Stimulated activated CD8-positive, alpha-beta memory T cell treated with anti-CD3 and anti-CD28 coated beads, Interleukin-15, amount 100 ng/mL, for 1 hour (primary cell): ENCODE measurements around the gene TPRA1.
A peak's percentile ranks its signal among the peaks of the same experiment; 100 is the strongest.

ENCODE experiments used
- DNase-seq: peaks from one replicate; pipeline ENCODE4 v3.0.0-alpha.2; 2020; ENCODE audit warnings: low read depth

The TPRA1 gene

DNA sequence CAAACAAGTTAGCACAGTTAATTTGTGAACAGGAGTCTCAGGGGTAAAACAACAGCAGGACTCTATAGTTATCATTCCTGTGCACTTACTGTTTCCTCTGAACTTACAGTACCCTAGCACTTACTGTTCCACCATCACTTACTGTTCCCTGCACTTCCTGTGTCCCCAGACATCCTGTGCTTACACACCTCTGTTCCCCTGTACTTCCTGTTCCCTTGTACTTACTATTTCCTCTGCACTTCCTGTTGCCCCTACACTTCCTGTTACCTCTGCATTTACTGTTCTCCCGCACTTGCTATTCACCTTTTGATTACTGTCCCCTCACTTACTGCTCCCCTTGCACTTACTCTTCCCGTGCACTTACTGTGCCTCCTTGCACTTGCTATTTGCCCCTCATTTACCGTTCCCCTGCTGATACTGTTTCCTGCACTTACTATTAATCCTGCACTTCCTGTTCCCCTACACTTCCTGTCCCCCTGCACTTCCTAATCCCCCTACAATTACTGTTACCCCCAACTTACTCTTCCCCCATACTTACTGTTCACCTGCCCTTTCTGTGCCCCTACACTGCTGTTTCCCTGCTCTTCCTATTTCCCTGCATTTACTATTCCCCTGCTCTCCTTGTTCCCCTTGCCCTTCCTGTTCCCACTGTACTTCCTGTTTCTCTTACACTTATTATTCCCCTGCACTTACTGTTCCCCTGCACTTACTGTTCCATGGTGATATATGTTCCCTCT lies 30.3 kb downstream of the TPRA1 start:
- DNase-seq, result no peak

DNA sequence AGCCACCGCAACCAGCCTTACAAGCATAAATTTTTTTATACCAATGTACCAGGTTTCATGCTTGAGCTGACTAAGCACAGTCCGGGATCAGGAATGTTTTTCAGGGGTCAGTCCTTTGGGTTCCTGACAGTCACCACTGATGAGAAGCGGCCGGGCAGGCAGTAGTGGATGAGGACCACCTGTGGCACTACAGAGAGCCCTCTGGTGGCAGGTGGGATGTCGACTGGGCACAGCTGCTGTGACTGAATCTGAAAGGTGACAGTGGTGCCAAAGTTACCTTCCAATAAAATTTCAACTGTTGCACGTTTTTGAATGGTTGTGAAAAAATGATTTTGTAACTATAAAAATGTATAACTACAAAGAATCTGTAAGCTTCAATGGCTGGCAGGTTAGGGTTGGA lies 34.0 kb downstream of the TPRA1 start:
- DNase-seq, result no peak

DNA sequence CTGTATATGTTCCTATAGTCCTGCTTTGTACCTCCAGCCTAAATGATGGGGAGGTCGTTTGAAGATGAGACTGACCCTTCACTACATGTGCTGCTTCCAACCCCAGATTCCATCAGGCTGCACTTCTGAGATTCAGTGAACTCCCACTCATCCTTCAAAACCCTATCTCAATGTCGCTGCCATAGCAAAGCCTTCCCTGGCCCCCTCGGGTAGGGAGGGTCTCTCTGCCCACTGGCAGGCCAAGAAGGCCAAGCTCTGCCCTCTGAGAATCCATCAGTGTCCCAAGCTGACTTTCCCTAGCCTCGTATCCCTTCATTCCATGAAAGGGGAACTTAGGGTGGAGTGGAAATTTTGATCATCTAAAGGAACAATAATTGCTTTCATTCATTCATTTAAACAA lies 35.4 kb downstream of the TPRA1 start:
- no peak for DNase-seq

DNA sequence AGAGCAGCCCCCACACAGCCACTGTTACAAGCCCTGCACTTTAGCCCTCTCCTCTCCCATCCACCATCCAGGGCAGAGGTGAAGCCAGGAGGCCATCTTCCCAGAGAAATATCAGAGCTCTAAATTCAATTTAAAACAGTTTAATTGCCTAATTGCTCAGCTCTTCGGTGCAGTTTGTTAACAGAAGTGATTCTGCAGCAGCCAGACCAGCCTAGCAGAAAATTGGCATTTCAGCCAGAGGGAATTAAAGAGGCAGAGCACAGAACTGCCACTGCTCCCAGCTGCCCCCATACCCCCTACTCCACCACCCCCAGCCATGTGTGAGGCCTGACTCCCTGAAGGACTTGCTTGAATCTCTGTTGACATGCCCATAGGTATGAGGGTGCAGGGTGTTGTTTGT lies 38.5 kb downstream of the TPRA1 start:
- no peak for DNase-seq

DNA sequence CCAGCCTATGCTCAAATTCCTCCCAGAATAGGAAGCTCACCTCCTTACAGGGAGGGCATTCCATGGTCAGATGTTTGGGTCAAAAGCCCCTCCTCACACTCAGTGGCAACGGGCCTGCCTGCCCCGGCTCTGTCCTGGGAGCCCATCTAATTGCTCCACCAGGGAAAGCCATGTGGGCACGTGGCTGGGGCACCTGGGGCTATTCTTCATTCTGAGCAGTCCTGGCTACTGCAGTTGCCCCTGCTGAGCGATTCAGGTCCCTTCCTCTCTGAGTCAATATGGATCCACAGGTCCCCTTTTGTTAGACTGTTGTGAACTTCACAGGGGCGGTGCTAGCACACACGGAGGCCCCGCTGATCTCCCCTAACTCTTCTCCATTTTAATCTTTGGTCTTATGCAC lies 39.4 kb downstream of the TPRA1 start:
- no peak for DNase-seq

DNA sequence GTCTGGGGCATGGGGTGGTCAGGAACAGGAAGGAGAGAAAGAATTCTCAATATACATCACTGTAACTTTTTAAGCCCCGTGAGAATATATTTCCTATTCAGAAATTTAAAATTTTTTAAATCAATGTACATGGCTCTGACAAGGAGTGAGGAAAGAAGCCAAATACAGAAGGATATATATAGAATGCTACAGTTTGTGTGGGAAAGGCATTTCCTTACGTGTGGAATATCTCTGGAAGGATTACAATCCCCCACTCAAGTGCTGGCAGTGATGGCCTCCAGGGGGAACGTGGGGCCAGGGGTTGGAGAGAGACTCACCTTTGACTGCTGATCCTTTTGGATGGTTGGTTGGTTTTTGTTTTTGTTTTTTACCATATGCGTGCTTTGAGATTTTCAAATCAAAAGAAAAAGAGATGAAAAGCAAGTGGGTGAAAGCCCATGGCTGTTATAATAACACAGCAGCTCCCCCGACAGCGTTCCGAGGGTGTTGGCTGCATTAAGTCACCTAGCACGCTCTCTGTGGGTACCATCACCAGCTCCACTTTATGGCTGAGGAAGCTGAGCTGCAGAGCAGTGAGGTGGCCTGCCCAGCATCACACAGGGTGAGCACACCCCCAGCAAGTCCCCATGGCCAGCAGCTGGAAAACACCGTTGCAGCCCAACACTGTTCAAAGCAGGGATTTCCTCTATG lies 39.9 kb downstream of the TPRA1 start:
- no peak for DNase-seq

DNA sequence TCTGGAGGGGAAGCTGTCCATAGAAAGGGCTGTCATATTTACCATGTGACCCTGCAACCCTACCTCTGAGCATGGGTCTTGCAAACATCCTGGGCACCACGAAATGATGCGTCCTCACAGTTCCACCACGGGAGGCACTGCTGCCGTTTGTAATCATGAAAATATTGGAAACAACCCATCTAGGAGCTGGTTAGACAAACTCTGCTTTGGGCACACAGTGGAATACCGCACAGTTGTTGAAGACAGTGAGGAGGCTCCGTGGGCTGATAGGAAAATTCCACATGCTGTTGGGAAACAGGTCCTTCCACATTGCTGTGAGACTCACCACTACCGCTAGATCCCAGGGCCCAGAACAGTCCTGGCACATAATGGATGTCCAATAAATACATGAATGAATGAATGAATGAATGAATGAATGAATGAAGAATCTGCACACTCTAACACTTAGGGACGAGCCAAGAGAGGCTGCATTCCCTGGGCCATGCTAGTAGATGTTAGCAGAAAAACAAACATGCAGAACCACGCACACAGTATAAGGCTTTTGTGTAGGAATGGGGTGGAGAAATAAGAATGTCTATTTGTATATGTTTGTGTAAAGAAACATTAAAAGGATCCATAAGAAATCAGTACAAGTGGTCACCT lies 40.6 kb downstream of the TPRA1 start:
- no peak for DNase-seq

DNA sequence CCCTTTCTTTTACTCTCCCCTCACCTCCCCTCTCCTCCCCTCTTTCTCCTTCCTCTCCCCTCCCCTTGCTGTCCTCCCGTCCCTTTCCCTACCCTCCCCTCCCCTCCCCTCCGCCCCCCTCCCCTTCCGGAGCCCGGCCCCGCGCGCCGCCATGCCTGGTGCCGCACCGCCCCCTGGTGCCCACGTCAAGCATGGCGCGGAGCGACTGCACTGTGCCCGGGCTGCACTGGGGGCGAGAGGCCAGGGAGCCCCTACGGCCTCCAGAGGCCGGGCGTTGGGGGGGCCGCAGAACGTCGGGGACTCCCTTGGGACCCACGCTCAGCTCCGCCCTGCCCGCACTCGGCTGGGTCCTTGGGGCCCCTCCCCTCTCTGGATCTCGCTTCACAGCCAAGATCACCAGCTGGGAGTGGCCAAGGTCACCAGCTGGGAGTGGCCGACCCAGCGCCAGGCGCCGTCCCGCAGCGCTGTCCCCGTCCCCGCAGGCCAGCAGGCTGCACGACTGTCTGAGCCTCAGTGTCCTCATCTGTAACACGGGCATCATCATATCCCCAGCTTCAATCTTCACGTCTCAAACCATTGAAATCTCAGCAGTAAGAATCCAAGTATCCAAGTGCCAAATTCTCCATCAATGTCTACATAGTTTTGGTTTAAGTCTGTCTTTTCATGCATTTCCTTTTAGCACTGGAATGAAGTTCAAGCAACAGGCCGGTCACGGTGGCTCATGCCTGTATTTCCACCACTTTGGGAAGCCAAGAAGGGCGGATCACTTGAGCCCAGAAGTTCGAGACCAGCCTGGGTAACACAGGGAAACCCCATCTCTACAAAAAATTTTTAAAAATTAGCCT lies 42.5 kb downstream of the TPRA1 start:
- DNase-seq, result peak; percentile 50

DNA sequence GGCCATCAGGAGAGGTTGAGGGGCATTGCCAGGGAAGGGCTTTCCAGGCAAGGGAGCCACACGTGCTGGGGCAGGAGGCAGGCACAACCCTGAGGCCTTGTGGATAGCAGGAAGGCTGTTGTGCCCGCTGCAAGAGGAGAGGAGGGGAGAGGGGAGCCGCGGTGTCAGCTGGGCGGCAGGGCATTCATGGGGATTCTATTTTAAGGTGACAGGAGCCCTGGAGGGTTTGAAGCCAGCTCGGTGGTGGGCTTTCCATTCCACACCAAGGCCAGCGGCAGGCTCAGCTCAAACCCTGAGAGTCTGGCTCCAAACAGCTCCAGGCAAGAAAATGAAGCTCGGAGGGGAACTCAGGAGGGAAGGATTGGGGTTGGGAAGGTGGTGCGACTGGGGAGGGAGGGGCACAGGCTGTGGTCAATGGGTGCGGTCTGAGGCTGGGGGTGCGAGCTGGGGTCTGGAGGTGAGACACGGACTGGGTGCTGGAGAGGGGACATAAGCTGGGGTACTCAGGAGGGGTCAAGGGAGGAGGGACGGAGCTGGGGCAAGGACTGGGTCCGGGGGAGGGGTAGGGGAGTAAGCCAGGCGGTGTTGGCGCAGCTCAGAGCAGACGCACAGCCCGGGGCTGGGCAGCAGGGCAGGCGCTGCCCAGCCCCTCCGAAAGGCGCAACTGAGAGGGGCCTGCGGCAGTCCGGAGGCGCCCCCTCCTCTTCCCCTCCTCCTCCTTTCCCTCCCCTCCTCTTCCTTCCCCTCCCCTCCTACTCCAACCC lies 43.4 kb downstream of the TPRA1 start:
- no peak for DNase-seq

DNA sequence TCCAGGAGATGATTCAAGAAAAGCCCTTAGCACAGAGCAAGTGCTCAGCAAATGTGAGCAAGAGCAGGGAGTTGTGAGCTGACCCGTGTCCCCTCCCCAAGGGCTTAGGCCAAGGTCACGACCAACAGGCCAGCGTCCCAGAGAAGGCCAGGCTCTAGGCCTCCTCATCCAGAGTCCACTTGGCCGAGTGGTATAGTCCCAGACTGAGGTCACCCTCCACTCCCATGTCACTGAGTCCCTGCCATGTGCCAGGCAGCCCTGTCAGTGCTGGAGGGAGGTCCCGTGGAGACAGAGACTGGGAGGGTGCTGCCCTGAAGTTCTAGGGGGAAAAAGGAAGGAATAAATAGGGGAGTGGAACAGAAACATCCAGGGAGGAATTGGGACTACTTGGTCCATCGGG lies 44.0 kb downstream of the TPRA1 start:
- DNase-seq, result no peak

DNA sequence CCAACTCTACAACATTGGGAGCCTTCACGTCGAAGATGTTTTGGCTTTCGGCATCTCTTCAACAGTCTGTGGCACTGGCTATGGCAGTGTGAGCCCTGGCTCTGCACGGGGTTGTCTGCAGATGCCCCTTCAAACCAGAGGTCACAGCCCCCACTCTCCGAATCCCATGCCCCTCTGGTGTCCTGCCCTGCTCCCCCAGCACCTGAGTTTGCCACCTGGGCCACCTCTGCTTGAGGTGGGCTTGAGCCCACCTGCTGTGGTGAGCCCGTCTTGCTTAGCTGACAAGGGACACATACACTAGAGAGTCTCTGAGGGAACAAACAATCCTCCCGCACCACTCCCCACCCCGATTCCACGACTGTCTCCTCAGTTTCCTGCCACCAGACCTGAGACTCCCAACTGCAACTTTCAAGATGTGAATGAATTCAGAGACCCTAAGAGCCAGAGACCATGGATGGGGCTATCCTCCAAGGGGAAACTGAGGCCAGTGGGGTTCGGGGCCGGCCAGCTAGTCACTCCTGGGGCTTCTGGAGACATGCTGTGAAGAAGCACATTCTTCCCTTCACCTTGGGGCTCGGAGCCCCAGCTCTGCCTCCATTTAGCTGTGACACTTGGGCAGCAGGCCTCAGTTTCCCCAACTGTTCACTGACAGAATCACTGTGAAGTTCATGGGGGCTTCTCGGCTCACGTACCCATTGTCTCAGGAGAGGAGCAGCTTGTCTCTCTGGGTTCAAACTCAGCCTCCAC lies 44.6 kb downstream of the TPRA1 start:
- no peak for DNase-seq

DNA sequence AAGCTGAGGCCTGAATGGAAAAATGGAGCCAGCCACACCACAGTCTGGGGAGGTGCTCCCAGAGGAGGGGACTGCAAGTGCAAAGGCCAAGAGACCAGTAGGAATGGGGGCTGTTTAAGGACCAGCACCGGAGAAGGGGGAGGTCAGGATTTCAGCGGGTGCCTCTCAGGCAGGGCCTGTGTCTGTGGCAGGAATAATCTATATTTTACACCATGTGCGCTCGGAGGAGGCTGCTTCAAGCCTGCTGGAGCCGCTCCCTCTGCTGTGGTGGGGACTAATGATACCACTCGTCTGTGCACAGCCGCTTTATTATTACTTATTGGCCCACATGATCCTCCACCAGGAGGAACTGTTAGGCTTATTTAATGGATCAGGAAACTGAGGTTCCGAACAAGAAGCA lies 45.3 kb downstream of the TPRA1 start:
- no peak for DNase-seq

DNA sequence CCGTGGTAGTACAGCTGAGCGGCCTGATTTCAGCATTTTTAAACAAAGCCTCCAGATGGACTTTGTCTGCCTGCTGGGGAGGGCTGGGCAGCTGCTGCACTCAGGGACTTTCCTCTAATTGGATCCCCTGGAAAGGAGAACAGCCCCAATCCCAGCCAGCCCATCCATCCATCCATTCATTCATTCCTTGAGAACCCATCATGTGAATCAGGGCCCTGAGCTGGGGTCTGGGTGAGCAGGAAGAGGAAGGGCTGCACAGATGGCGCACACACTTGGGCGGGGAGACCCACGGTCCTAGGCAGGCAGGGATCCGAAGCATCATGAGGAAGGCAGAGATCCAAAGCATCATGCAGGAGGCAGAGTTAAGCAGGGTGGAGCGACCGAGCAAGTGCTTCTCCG lies 45.7 kb downstream of the TPRA1 start:
- DNase-seq, result no peak

DNA sequence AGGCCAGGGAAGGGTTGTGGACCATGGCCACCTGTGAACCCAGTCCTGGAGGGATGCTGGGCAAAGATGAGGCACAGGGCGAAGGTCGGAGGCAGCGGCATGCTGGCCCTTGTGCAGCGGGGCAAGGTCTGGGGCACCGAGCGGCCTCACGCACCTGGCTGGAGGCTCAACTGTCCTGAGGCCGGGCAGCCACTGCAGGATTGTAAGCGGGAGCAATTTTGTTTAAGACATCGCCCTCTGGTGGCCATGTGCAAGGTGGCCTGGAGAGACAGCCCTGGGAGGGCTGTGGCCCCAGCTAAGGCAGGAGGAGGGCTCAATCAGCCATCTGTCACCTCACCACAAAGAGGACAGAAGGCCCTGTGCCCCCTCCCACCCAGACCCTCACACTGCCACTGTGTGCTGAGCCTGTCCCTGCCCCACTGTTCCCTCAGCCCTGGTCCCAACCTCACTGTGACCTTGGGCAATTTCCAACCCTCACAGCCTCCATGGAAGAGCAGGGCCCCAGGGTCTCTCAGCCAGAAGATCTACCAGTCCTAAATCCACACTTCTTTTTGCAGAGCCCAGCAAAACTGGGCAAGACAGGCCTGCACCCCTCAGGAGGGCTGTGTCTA lies 46.2 kb downstream of the TPRA1 start:
- peak; percentile 37 for DNase-seq

DNA sequence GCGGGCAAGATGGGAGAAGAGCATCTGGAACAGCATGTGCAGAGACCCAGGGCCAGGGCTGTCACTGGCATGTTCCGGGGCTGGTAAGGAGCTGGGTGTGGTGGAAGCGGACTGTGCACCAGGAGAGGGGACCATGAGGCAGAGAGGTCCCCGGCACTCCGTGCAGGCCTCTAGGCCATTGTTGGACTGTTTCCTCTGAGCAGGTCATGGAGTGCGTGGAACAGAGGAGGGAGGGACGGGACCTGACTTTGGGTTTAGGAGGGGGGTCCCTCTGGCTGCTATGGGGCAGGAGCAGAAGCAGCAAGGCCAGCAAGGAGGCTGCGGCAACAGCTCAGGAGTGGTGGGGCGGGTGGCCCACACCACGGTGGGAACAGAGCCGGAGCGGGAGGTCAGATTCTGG lies 47.1 kb downstream of the TPRA1 start:
- DNase-seq, result no peak

DNA sequence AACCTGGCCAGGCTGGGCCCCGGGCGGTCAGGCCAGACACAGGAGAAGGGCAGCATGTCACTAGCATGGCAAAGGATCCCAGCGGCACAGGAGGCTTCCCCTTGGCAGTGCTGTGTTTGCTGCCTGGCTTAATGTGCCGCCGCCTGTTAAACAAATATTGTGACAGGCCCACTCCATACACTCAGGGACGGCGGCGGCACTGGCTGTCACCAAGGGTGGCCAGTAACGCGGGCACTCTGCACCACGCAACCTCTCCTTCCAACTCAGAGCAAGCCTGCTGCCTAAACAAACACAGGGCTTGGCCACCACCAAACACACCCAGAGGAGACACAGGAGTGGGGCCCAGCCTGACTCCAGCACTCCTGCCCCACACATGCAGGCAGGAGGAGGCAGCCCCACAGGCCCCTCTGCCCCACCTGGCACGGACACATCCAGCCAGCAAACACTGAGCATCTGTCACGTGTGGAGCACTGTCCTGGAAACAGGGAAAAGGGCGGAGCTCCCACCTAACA lies 48.0 kb downstream of the TPRA1 start:
- DNase-seq, result no peak

DNA sequence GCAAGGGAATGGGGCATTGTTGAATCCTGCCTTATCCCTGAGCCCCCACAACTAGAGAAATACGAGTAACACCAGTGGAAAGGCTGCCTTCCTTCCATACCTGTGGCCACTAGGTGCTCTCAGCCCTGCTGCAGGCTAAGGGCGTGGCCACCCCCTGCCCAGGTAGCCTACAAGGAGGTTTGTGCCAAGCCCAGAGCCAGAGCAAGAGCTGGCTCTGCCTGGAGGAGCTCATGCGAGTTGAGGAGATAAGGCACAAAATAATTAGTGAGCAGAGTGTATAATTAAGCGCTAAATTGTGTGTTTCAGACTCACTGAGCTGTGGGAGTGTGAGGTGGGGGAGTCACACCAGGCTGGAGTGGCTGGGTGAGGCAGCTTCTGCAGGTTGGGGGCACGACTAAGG lies 49.2 kb downstream of the TPRA1 start:
- DNase-seq, result no peak

DNA sequence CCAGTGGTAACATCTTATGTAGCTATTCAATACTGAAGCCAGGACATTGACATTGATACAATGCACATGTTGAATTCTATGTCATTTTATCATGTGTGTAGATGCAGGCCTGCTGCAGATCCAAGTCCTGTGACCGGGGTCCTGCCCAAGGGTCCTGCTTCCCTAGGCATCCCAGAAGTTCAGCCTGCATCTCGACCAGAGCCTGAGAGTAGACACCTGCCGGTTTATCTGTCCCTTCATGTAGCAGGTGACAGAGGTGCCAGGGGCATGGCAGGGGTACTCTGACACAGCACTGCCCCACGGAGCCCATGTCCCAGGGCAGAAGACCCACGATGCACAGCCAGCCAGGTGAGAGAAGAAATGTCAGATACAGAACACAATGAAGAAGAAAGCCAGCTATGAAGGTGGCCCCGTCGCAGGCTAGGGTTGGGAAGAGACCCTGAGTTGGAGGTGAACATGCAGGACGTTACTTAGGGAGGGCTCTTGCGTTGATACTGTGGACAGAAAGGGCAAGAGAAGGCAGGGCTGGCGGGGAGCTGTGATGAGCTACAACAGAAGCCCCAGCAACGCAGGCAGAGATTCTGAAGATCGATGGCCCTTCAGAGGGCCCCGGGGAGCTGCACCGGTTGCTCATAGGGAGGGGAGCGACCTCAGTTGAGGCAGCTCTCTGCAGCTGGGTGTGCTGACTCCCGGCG lies 51.0 kb downstream of the TPRA1 start:
- no peak for DNase-seq

DNA sequence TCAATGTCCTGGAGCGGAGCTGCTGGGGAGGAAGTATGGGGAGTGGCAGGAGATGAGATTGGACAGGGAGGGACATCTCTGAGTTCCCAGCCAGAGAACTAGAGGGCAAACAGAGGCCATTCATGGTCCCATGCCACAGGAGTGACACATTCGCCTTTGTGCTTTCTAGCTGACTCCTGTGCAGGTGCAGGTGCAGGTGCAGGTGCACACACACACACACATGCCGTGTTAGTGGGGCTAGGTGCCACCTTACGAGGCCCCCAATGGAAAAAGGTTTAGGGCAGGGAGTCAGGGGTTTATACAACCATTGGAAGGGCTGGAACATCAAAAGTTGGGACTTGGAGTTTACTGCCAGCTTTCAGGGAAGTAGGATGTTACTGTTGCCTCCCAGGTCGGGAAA lies 52.0 kb downstream of the TPRA1 start:
- no peak for DNase-seq
